Esophagus muscularis mucosa (tissue), 4 donors: Measurements from ENCODE around the gene CTNNA3. TPM values are rescaled to one million over a fixed set of nuclear protein-coding genes. Genes with fewer than 3 reads are reported as not detected.

Experiments used
- DNase-seq: peaks from one replicate; pipeline ENCODE4 v3.0.0-alpha.2; 2017; ENCODE audit errors: extremely low spot score
- H3K27ac ChIP-seq, 4 donors: fragments of 200-600 bp; sonication (generic); replicated peaks in 1 of 4; 1 replicate in 3 of 4; 2 replicates in 1 of 4; pipeline ENCODE4 v1.5.1; 2016 to 2019; ENCODE audit warnings: mild to moderate bottlenecking in 1 of 4
- H3K27me3 ChIP-seq, 4 donors: fragments of 200-600 bp; sonication (generic); one replicate each; pipeline versions ENCODE4 v1.5.1 to v1.6.0; 2016 to 2019
- H3K36me3 ChIP-seq, 4 donors: fragments of 200-600 bp; sonication (generic); one replicate each; pipeline ENCODE4 v1.5.1; 2016 to 2019
- H3K4me1 ChIP-seq, 4 donors: fragments of 200-600 bp; sonication (generic); one replicate each; pipeline ENCODE4 v1.5.1; 2016 to 2019
- H3K4me3 ChIP-seq, 4 donors: fragments of 200-600 bp; sonication (generic); 1 replicate in 2 of 4; 2 replicates in 2 of 4; pipeline ENCODE4 v1.5.1; 2016 to 2019; ENCODE audit warnings: mild to moderate bottlenecking in 4 of 4, moderate library complexity in 1 of 4
- H3K9me3 ChIP-seq, 4 donors: fragments of 200-600 bp; sonication (generic); 1 replicate in 3 of 4; 2 replicates in 1 of 4; pipeline ENCODE4 v1.5.1; 2016 to 2019
- EP300 ChIP-seq: sonication (generic); formaldehyde crosslinking; IDR thresholded peaks from one replicate; pipeline ENCODE4 v1.6.1; 2017; ENCODE audit warnings: antibody characterized with exemption
- POLR2A ChIP-seq: fragments of 450-650 bp; IDR thresholded peaks from one replicate; pipeline ENCODE4 v1.6.1; 2017; ENCODE audit warnings: antibody characterized with exemption, moderate library complexity, mild to moderate bottlenecking, low read depth
- POLR2AphosphoS5 ChIP-seq, 2 donors: sonication (generic); formaldehyde crosslinking; IDR thresholded peaks; one replicate each; pipeline ENCODE4 v1.6.1; 2017; ENCODE audit warnings: antibody characterized with exemption in 2 of 2
- WGBS: methylation state at CpG from one replicate; pipeline ENCODE4 v1.1.5; 2018; 5-methylcytosine and 5-hydroxymethylcytosine counted together
- intact Hi-C: fragments of 100-400 bp; cut with DNase I; formaldehyde crosslinking; loops from one replicate; pipeline ENCODE4 v1.15.1; 2023
- total RNA-seq, 4 donors: library from RNA; depleted of rRNA; stranded (reverse); fragments of >200 nt; gene quantifications; one replicate each; pipeline versions ENCODE4 v1.1.0 to v1.2.1, GENCODE V29; 2016
- TF ChIP-seq, protein P1 (sequence below), 3 experiments: fragments of 200-600 bp in 2 of 3; fragments of 450-650 bp in 1 of 3; sonication (generic) in 2 of 3; IDR thresholded peaks; one replicate each; pipeline ENCODE4 v1.5.1; 2017 to 2019; ENCODE audit warnings: antibody characterized with exemption in 3 of 3, mild to moderate bottlenecking in 2 of 3, moderate library complexity in 1 of 3

The CTNNA3 gene
- total RNA-seq, 4 donors from 2014 or later = 5.1 to 27.8 (median 17.6) TPM

- intact Hi-C loops = no loop called here
- H3K27me3 ChIP-seq = no peaks in the 10 kb centered on the region
- H3K27ac ChIP-seq = no peak overlapping the region
- H3K4me1 ChIP-seq = no peaks in the 10 kb centered on the region
- WGBS = 68% methylated on average over 2 of the region's 2 CpGs
- no peaks in the 10 kb centered on the region for H3K36me3 ChIP-seq
- H3K4me3 ChIP-seq = no peak overlapping the region
- no peak for DNase-seq
- no peak for TF ChIP-seq EP300
- TF ChIP-seq, protein P1, sequence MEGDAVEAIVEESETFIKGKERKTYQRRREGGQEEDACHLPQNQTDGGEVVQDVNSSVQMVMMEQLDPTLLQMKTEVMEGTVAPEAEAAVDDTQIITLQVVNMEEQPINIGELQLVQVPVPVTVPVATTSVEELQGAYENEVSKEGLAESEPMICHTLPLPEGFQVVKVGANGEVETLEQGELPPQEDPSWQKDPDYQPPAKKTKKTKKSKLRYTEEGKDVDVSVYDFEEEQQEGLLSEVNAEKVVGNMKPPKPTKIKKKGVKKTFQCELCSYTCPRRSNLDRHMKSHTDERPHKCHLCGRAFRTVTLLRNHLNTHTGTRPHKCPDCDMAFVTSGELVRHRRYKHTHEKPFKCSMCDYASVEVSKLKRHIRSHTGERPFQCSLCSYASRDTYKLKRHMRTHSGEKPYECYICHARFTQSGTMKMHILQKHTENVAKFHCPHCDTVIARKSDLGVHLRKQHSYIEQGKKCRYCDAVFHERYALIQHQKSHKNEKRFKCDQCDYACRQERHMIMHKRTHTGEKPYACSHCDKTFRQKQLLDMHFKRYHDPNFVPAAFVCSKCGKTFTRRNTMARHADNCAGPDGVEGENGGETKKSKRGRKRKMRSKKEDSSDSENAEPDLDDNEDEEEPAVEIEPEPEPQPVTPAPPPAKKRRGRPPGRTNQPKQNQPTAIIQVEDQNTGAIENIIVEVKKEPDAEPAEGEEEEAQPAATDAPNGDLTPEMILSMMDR (IDR thresholded peaks at IDR 0.05) = no peak
- TF ChIP-seq POLR2A = no peak
- TF ChIP-seq POLR2AphosphoS5 (IDR thresholded peaks at IDR 0.05) = no peak
- H3K9me3 ChIP-seq = no peaks in the 10 kb centered on the region
Observed at GRCh38 chr10:66813122-66813521, 882.9 kb downstream of the CTNNA3 start.

DNA sequence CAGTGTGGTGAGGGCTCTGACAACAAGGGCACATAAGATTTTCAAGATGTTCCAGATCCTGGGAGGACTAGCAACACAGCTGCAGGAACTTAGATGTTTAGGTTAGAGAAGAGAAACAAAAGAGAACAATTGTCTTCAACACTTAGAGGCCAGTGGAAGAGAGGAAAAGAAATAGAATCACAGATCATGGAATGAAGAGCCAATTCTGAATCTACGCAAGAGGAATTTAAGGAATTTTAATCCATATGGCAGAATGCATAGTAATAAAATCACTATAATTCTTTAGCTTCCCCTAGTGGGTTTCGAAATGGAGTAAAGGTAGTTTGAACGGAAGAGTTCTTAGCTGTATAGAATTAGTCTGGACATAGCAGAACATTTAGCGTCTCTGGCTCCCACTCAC, 884.8 kb downstream of the CTNNA3 start:
- Histone ChIP-seq H3K4me3 (no peak overlapping the region), H3K36me3 (no peaks in the 10 kb centered on the region), H3K9me3 (no peaks in the 10 kb centered on the region), H3K27ac (no peak overlapping the region), H3K4me1 (no peaks in the 10 kb centered on the region), H3K27me3 (no peaks in the 10 kb centered on the region)
- WGBS = 91% methylated on average over 4 of the region's 4 CpGs
- DNase-seq = no peak
- no peak for TF ChIP-seq POLR2AphosphoS5 (IDR thresholded peaks at IDR 0.05)
- intact Hi-C loops = no loop called here

DNA sequence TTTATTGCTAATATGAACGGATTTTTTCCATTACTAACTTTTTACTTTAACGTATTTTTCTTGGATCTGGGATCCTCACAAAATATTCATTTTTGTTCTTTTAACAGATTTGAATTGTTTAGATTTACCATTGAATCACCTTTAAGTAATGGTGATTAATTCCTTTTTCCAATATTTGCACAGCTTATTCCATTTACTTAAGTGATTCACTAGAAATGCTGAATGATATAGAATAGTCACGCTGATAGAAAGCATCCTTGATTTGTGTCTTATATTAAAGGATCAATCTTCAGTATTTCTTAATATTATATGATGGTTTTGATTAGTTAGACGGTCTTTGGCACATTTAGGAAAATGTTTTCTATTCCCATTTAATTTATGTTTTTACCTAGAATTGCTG, 886.6 kb downstream of the CTNNA3 start:
- no peak for DNase-seq
- no peak for TF ChIP-seq POLR2AphosphoS5 (IDR thresholded peaks at IDR 0.05)
- TF ChIP-seq, protein P1 (IDR thresholded peaks at IDR 0.05) = no peak
- no peak for TF ChIP-seq EP300
- no peak for TF ChIP-seq POLR2A
- no peaks in the 10 kb centered on the region for H3K36me3 ChIP-seq
- no peak overlapping the region for H3K27ac ChIP-seq
- H3K27me3 ChIP-seq = no peaks in the 10 kb centered on the region
- H3K4me3 ChIP-seq = no peak overlapping the region
- 94% methylated on average over 4 of the region's 4 CpGs for WGBS
- intact Hi-C loops = no loop called here
- no peaks in the 10 kb centered on the region for H3K9me3 ChIP-seq
- H3K4me1 ChIP-seq = no peaks in the 10 kb centered on the region

DNA sequence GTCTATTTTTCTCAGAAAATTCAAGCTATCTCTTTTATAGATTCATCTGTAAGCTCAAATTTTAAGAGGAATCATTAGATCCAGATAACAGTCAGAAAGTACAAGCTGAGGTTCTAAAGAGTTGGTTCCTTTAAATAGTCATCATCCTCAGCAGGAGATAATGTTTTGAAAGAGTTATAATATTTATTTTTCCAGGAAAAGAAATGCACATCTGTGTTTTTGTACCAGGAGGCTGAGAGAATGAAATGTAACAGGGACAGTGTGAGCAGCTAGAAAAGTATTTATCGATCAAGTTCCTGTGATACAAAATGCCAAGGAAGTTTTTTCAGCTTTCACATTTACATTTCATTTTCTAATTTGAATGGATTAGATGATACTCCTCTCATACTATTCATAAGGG, 890.4 kb downstream of the CTNNA3 start:
- DNase-seq = no peak
- no peaks in the 10 kb centered on the region for H3K27me3 ChIP-seq
- no peak for TF ChIP-seq POLR2AphosphoS5 (IDR thresholded peaks at IDR 0.05)
- TF ChIP-seq, protein P1 (IDR thresholded peaks at IDR 0.05) = no peak
- no peak for TF ChIP-seq EP300
- no peak for TF ChIP-seq POLR2A
- intact Hi-C loops = no loop called here
- 88% methylated on average over 1 of the region's 1 CpG for WGBS
- H3K4me3 ChIP-seq = no peak overlapping the region
- H3K27ac ChIP-seq = no peak overlapping the region
- H3K9me3 ChIP-seq = no peaks in the 10 kb centered on the region
- H3K36me3 ChIP-seq = no peaks in the 10 kb centered on the region
- H3K4me1 ChIP-seq = no peaks in the 10 kb centered on the region

DNA sequence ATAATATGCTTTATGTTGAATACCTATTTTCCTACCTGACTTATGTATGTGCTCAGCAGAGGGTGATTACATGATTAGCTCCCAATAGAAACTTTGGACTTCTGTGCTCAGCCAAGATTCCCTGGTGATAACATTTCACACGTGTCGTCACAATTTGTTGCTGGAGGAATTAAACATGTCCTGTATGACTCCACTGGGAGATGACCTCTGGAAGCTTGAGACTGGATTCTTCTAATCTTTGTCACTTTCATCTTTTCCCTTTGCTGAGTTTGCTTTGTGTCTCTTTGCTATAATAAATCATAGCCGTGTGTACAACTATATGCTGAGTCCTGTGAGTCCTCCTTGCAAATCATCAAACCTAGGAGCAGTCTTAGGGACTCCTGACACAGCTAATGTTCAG, 891.0 kb downstream of the CTNNA3 start:
- no peak overlapping the region for H3K27ac ChIP-seq
- H3K27me3 ChIP-seq = no peaks in the 10 kb centered on the region
- H3K4me1 ChIP-seq = no peaks in the 10 kb centered on the region
- H3K9me3 ChIP-seq = no peaks in the 10 kb centered on the region
- H3K4me3 ChIP-seq = no peak overlapping the region
- DNase-seq = no peak
- no peak for TF ChIP-seq EP300
- no peak for TF ChIP-seq POLR2AphosphoS5 (IDR thresholded peaks at IDR 0.05)
- no peak for TF ChIP-seq POLR2A
- TF ChIP-seq, protein P1 (IDR thresholded peaks at IDR 0.05) = no peak
- WGBS = 62% methylated on average over 3 of the region's 3 CpGs
- H3K36me3 ChIP-seq = no peaks in the 10 kb centered on the region
- intact Hi-C loops = no loop called here
